Body of pancreas (tissue), 4 donors: ENCODE results near the gene CCR6.

Experiments used
- CTCF ChIP-seq, 7 experiments: fragments of 450-650 bp in 4 of 7; fragments of 200-600 bp in 3 of 7; sonication (generic) in 3 of 7; IDR thresholded peaks; one replicate each; pipeline ENCODE4 v1.5.1; 2016 to 2019; ENCODE audit warnings: antibody characterized with exemption in 7 of 7
- POLR2A ChIP-seq, 3 donors: fragments of 450-650 bp; IDR thresholded peaks; one replicate each; pipeline ENCODE4 v1.6.1; 2016; ENCODE audit warnings: antibody characterized with exemption in 3 of 3, mild to moderate bottlenecking in 2 of 3

GRCh38 chr6:167092672-167093339 lies 30.1 kb upstream of the CCR6 start:
- TF ChIP-seq CTCF (IDR thresholded peaks at IDR 0.05): no peak
- TF ChIP-seq POLR2A (IDR thresholded peaks at IDR 0.05): no peak
